SK-N-MC (cell line): ENCODE results near the gene ZC3H12C.

Experiments
- DNase-seq: peaks from one replicate; pipeline ENCODE4 v3.0.0-alpha.2; 2011; ENCODE audit warnings: low read depth, low spot score
- H3K27ac ChIP-seq: fragments of 200-600 bp; sonication (generic); 2 replicates; pipeline ENCODE4 v1.5.1; 2016; ENCODE audit warnings: mixed run types
- H3K36me3 ChIP-seq: fragments of 200-600 bp; sonication (generic); 2 replicates; pipeline ENCODE4 v1.6.1; 2017; ENCODE audit warnings: antibody characterized with exemption, low read length, mixed read lengths; ENCODE audit not compliant: insufficient read depth
- H3K4me3 ChIP-seq: fragments of 200-600 bp; sonication (generic); 2 replicates; pipeline ENCODE4 v1.5.1; 2016
- H3K9ac ChIP-seq: fragments of 200-600 bp; sonication (generic); 2 replicates; pipeline ENCODE4 v1.8.0; 2017; ENCODE audit warnings: mixed run types, mixed read lengths; ENCODE audit not compliant: insufficient read length
- H3K9me3 ChIP-seq: fragments of 200-600 bp; sonication (generic); 2 replicates; pipeline ENCODE4 v1.6.1; 2017; ENCODE audit warnings: low read depth, mild to moderate bottlenecking, antibody characterized with exemption, low read length, moderate library complexity, mixed read lengths
- EZH2 ChIP-seq: fragments of 200-600 bp; sonication (generic); IDR thresholded peaks from one replicate; pipeline ENCODE4 v1.6.1; 2017; ENCODE audit warnings: antibody characterized with exemption
- FOXP2 ChIP-seq: optimal IDR thresholded peaks from 2 replicates; pipeline ENCODE3; 2011; ENCODE audit warnings: mild to moderate bottlenecking, moderate library complexity; ENCODE audit not compliant: insufficient read depth; ENCODE audit errors: extremely low read length, control extremely low read depth
- POLR2AphosphoS5 ChIP-seq: IDR thresholded peaks from 2 replicates; pipeline ENCODE4 v1.6.1; 2012; ENCODE audit warnings: mild to moderate bottlenecking, low read depth, low read length, borderline replicate concordance

Gene ZC3H12C

GRCh38 chr11:110090466-110091026 is 2.6 kb upstream of the ZC3H12C start:
- Histone ChIP-seq H3K27ac (no peak overlapping the region), H3K9ac (no peak overlapping the region), H3K36me3 (no peaks in the 10 kb centered on the region), H3K4me3 (no peak overlapping the region), H3K9me3 (no peaks in the 10 kb centered on the region)
- TF ChIP-seq FOXP2 (no peak), POLR2AphosphoS5 (no peak), EZH2 (no peak)
- DNase-seq = no peak

- peak overlapping the region; percentile 90 for H3K4me3 ChIP-seq
- no peak for DNase-seq
- no peak overlapping the region for H3K27ac ChIP-seq
- no peaks in the 10 kb centered on the region for H3K9me3 ChIP-seq
- no peaks in the 10 kb centered on the region for H3K36me3 ChIP-seq
- TF ChIP-seq FOXP2 = no peak
- no peak for TF ChIP-seq POLR2AphosphoS5
- TF ChIP-seq EZH2 = no peak
- peak overlapping the region; percentile 63 for H3K9ac ChIP-seq
These were observed 1.1 kb upstream of the ZC3H12C start for GRCh38 chr11:110092111-110092514.

- DNase-seq = no peak
- no peaks in the 10 kb centered on the region for H3K36me3 ChIP-seq
- no peak overlapping the region for H3K27ac ChIP-seq
- H3K9me3 ChIP-seq = no peaks in the 10 kb centered on the region
- no peak for TF ChIP-seq FOXP2
- TF ChIP-seq POLR2AphosphoS5 = no peak
- no peak for TF ChIP-seq EZH2
- peak overlapping the region; percentile 78 for H3K9ac ChIP-seq
- H3K4me3 ChIP-seq = peak overlapping the region; percentile 90
These were observed 460 bp downstream of the ZC3H12C start for GRCh38 chr11:110093407-110094297.

- H3K9ac ChIP-seq = peak overlapping the region; percentile 78
- no peak overlapping the region for H3K27ac ChIP-seq
- TF ChIP-seq POLR2AphosphoS5 (no peak), EZH2 (no peak), FOXP2 (no peak)
- DNase-seq = no peak
- H3K36me3 ChIP-seq = no peaks in the 10 kb centered on the region
- peak overlapping the region; percentile 90 for H3K4me3 ChIP-seq
- no peaks in the 10 kb centered on the region for H3K9me3 ChIP-seq
These were observed 1.4 kb downstream of the ZC3H12C start for GRCh38 chr11:110094298-110095285.

GRCh38 chr11:110095554-110095953 is 2.4 kb downstream of the ZC3H12C start:
- H3K4me3 ChIP-seq = no peak overlapping the region
- TF ChIP-seq POLR2AphosphoS5 (no peak), EZH2 (no peak), FOXP2 (no peak)
- peaks cover 3% of the 10 kb centered on the region; the same call in 1 of the 2 replicates for H3K36me3 ChIP-seq
- no peak overlapping the region for H3K27ac ChIP-seq
- H3K9ac ChIP-seq = no peak overlapping the region
- no peaks in the 10 kb centered on the region for H3K9me3 ChIP-seq
- no peak for DNase-seq

GRCh38 chr11:110096496-110096895 is 3.3 kb downstream of the ZC3H12C start:
- H3K4me3 ChIP-seq = no peak overlapping the region
- peaks cover 3% of the 10 kb centered on the region; the same call in 1 of the 2 replicates for H3K36me3 ChIP-seq
- TF ChIP-seq FOXP2 (no peak), POLR2AphosphoS5 (no peak), EZH2 (no peak)
- DNase-seq = no peak
- H3K9me3 ChIP-seq = no peaks in the 10 kb centered on the region
- H3K9ac ChIP-seq = no peak overlapping the region
- H3K27ac ChIP-seq = no peak overlapping the region

- no peak for DNase-seq
- peaks cover 7% of the 10 kb centered on the region for H3K36me3 ChIP-seq
- TF ChIP-seq FOXP2 (no peak), EZH2 (no peak), POLR2AphosphoS5 (no peak)
- H3K4me3 ChIP-seq = no peak overlapping the region
- no peak overlapping the region for H3K9ac ChIP-seq
- no peaks in the 10 kb centered on the region for H3K9me3 ChIP-seq
- no peak overlapping the region for H3K27ac ChIP-seq
These were observed 4.3 kb downstream of the ZC3H12C start for GRCh38 chr11:110097459-110098012.
